Measurements from ENCODE around the gene PIPOX.
A peak's percentile ranks its signal among the peaks of the same experiment; 100 is the strongest.

PIPOX gene

GRCh38 chr17:29048440-29049368 is 5.8 kb downstream of the PIPOX start:
- DNase-seq, result peak; percentile 21

- no peak for DNase-seq
These were observed 6.7 kb downstream of the PIPOX start for GRCh38 chr17:29049541-29050145.

GRCh38 chr17:29050176-29050575 is 7.2 kb downstream of the PIPOX start:
- DNase-seq, result no peak

- no peak for DNase-seq
These were observed 8.3 kb downstream of the PIPOX start for GRCh38 chr17:29051194-29051593.

GRCh38 chr17:29051731-29052130 is 8.8 kb downstream of the PIPOX start:
- DNase-seq, result no peak

- no peak for DNase-seq
These were observed 11.9 kb downstream of the PIPOX start for GRCh38 chr17:29054835-29055234.

- DNase-seq, result no peak
These were observed 14.4 kb downstream of the PIPOX start for GRCh38 chr17:29057361-29057760.

- no peak for DNase-seq
These were observed 15.4 kb downstream of the PIPOX start for GRCh38 chr17:29058391-29058790.

GRCh38 chr17:29059281-29059680 is 16.3 kb downstream of the PIPOX start:
- peak; percentile 48 for DNase-seq

GRCh38 chr17:29060475-29060874 is 17.5 kb downstream of the PIPOX start:
- no peak for DNase-seq

GRCh38 chr17:29061036-29061435 is 18.1 kb downstream of the PIPOX start:
- DNase-seq, result no peak

GRCh38 chr17:29062215-29062614 is 19.3 kb downstream of the PIPOX start:
- no peak for DNase-seq

GRCh38 chr17:29063992-29064391 is 21.1 kb downstream of the PIPOX start:
- DNase-seq, result no peak

GRCh38 chr17:29066047-29066446 is 23.1 kb downstream of the PIPOX start:
- DNase-seq, result no peak

GRCh38 chr17:29066606-29067005 is 23.7 kb downstream of the PIPOX start:
- DNase-seq, result no peak

GRCh38 chr17:29068818-29069217 is 25.9 kb downstream of the PIPOX start:
- DNase-seq, result no peak

- peak; percentile 17 for DNase-seq
These were observed 26.6 kb downstream of the PIPOX start for GRCh38 chr17:29069526-29070041.

- no peak for DNase-seq
These were observed 27.4 kb downstream of the PIPOX start for GRCh38 chr17:29070308-29070707.

GRCh38 chr17:29070781-29071180 is 27.8 kb downstream of the PIPOX start:
- DNase-seq, result no peak

- no peak for DNase-seq
These were observed 28.4 kb downstream of the PIPOX start for GRCh38 chr17:29071303-29071702.

GRCh38 chr17:29073045-29073444 is 30.1 kb downstream of the PIPOX start:
- no peak for DNase-seq

- no peak for DNase-seq
These were observed 30.6 kb downstream of the PIPOX start for GRCh38 chr17:29073520-29073919.

GRCh38 chr17:29074488-29074887 is 31.5 kb downstream of the PIPOX start:
- no peak for DNase-seq

GRCh38 chr17:29076087-29076486 is 33.1 kb downstream of the PIPOX start:
- no peak for DNase-seq

All from fibroblast of skin of right quadriceps (primary cell).